ENCODE results near the gene NIF3L1.

DNA sequence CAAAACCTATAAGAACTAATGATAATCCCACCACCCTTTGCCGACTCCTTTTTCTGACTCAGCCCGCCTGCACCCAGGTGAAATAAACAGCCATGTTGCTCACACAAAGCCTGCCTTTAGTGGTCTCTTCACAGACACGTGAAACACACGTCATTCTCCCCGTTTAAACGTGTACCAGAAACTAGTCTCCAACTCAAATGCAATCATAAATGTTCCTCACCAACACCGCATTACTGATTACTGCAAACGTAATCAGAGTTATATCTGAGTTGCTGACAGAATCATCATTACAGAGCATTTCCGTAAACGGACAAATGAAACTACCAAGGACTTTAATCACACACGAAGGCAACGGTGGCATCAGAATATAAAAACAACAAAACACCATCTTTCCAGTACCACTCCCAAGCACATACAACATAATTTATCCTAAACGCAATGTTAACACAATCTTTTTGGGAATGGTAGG is 26.6 kb upstream of the NIF3L1 start:
- TF ChIP-seq POLR2A (IDR thresholded peaks at IDR 0.05): peak; percentile 77 to 91
- TF ChIP-seq, protein P1, sequence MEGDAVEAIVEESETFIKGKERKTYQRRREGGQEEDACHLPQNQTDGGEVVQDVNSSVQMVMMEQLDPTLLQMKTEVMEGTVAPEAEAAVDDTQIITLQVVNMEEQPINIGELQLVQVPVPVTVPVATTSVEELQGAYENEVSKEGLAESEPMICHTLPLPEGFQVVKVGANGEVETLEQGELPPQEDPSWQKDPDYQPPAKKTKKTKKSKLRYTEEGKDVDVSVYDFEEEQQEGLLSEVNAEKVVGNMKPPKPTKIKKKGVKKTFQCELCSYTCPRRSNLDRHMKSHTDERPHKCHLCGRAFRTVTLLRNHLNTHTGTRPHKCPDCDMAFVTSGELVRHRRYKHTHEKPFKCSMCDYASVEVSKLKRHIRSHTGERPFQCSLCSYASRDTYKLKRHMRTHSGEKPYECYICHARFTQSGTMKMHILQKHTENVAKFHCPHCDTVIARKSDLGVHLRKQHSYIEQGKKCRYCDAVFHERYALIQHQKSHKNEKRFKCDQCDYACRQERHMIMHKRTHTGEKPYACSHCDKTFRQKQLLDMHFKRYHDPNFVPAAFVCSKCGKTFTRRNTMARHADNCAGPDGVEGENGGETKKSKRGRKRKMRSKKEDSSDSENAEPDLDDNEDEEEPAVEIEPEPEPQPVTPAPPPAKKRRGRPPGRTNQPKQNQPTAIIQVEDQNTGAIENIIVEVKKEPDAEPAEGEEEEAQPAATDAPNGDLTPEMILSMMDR (IDR thresholded peaks at IDR 0.05 in 4 of 5, conservative IDR thresholded peaks at IDR 0.05 in 1 of 5): no peak
